Spinal cord (tissue), 10 donors: ENCODE measurements around the gene IQGAP1. TPM values are rescaled to one million over a fixed set of nuclear protein-coding genes. Genes with fewer than 3 reads are reported as not detected.
"Not testable (repeated sequence)": the region's sequence is repeated elsewhere in the genome, so short reads cannot be mapped to it uniquely, and the experiment has no call there.

Experiments
- DNase-seq, 6 donors: peaks; one replicate each; pipeline versions ENCODE4 v3.0.0 to v3.0.0-alpha.2; 2013 to 2015; ENCODE audit warnings: low spot score in 6 of 6, low read depth in 4 of 6
- H3K27ac ChIP-seq: one replicate; pipeline ENCODE4 v1.5.1; 2013; ENCODE audit warnings: low read depth, low read length, control low read depth
- H3K27me3 ChIP-seq: one replicate; pipeline ENCODE4 v1.6.1; 2013; ENCODE audit warnings: low read length; ENCODE audit not compliant: control insufficient read depth, insufficient read depth
- H3K36me3 ChIP-seq: one replicate; pipeline ENCODE4 v1.6.1; 2013; ENCODE audit warnings: low read length; ENCODE audit not compliant: control insufficient read depth, insufficient read depth
- H3K4me1 ChIP-seq: one replicate; pipeline ENCODE4 v1.6.1; 2013; ENCODE audit warnings: low read length; ENCODE audit not compliant: control insufficient read depth, insufficient read depth
- H3K4me3 ChIP-seq: one replicate; pipeline ENCODE4 v1.5.1; 2013; ENCODE audit warnings: low read depth, low read length, control low read depth
- H3K9me3 ChIP-seq: one replicate; pipeline ENCODE4 v1.6.1; 2013; ENCODE audit warnings: low read length; ENCODE audit not compliant: control insufficient read depth, insufficient read depth
- WGBS: methylation state at CpG from one replicate; pipeline ENCODE4 v1.1.5; 2013; ENCODE audit warnings: missing lambda C conversion rate; ENCODE audit not compliant: insufficient coverage; 5-methylcytosine and 5-hydroxymethylcytosine counted together
- polyA plus RNA-seq, 2 donors: library from polyadenylated mRNA; unstranded; fragments of 120-200 nt; gene quantifications; one replicate each; pipeline ENCODE4 v1.2.1, GENCODE V29; 2013; ENCODE audit not compliant: insufficient read length in 2 of 2
- total RNA-seq, 2 donors: library from RNA; depleted of rRNA in 1 of 2; stranded (reverse); fragments of 120-200 nt in 1 of 2; fragments of >200 nt in 1 of 2; gene quantifications; one replicate each; pipeline versions ENCODE4 v1.2.3 to v1.2.4, GENCODE V29; 2013 to 2014
- donor health status: healthy.

IQGAP1 gene
- total and polyA plus RNA-seq, 4 donors: 33.8 to 126 (median 76.6) TPM

DNA sequence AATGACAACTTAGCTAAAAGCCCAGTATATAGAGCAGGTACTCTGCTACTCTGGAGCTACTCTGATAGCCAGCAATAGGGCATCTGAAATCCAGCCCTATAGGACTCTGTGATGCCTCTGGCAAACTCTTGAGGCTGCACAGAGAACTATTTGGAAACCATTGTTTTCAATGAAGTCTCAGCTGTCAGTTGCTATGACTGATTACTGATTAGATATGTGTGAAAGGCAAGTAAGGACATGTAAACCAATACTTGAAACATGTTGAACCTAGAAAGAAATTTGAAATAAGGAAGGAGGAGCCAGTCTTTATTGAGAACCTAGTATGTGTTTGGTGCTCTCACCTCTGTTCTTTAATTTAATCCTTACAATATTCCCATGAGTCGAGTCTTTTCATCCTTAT, 101.5 kb downstream of the IQGAP1 start:
- DNase-seq: no peak
- H3K36me3 ChIP-seq: peaks cover 23% of the 10 kb centered on the region
- no peak overlapping the region for H3K27ac ChIP-seq
- no peak overlapping the region for H3K4me3 ChIP-seq
- H3K9me3 ChIP-seq: no peaks in the 10 kb centered on the region
- no peaks in the 10 kb centered on the region for H3K4me1 ChIP-seq
- WGBS: no CpG with 5 or more reads among the region's 1 CpG
- no peaks in the 10 kb centered on the region for H3K27me3 ChIP-seq

DNA sequence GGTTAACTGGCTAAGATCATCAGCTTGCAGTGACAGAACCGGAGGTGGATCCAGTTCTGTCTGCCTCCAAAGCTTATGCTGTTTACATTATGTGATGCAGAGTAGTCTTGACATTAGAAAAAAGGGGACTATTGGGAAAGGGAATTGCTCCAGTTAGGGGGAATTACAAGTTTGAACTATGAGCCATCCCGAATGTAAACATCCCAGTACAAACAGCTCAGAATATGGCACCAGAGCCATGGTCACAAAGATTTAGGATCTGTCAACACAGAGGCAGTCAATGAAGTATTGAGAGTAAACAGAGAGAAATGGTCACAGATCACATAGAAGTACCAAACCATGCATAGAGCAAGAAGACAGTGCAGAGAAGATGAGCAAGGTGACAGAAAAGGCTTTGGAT, 101.9 kb downstream of the IQGAP1 start:
- WGBS: 100% methylated on average over 1 of the region's 2 CpGs
- no peak overlapping the region for H3K27ac ChIP-seq
- no peaks in the 10 kb centered on the region for H3K4me1 ChIP-seq
- H3K27me3 ChIP-seq: no peaks in the 10 kb centered on the region
- H3K4me3 ChIP-seq: no peak overlapping the region
- no peak for DNase-seq
- H3K36me3 ChIP-seq: peaks cover 22% of the 10 kb centered on the region
- no peaks in the 10 kb centered on the region for H3K9me3 ChIP-seq

DNA sequence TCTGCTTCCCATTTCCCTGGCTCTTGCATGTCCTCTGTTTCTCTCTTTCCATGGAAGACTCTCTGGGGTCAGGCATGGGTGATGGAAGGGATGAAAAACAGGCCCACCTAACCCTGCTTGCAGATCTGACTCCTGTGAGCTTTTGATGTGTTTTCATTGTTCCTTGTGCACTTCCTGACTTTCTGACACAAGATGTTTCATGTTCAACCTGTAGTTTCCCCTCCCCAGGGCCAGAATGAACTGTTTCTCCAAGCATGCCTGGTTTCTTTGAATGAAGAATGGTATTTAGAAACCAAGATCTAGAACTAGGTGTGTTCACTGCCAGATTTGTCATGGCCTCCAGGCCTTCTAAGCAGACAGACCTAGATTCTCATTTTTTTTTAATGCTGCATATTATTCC, 105.6 kb downstream of the IQGAP1 start:
- no peaks in the 10 kb centered on the region for H3K9me3 ChIP-seq
- H3K36me3 ChIP-seq: peaks cover 21% of the 10 kb centered on the region
- H3K27ac ChIP-seq: no peak overlapping the region
- H3K4me1 ChIP-seq: no peaks in the 10 kb centered on the region
- H3K4me3 ChIP-seq: no peak overlapping the region
- no peaks in the 10 kb centered on the region for H3K27me3 ChIP-seq
- DNase-seq: no peak

DNA sequence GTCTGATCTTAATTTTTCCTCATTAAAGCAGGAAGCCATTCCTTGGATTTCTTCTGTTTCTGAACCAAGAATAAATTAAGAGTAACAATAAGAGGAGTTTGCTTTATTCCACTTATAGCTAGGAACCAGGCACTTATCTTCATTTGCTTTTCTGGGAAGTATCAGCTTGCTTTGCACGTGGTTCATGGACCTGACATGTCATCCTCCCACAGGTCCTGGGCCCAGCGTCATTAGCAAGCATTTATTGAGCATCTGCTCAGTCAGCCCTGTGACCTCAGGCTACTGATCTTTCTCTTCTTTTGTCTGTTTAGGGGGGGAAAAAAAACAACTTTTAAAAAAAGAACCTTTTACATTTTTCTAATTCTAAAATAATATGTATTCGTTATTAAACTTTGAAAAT, 107.0 kb downstream of the IQGAP1 start:
- no CpG with 5 or more reads among the region's 3 CpGs for WGBS
- H3K4me1 ChIP-seq: no peaks in the 10 kb centered on the region
- no peak overlapping the region for H3K27ac ChIP-seq
- no peak for DNase-seq
- H3K4me3 ChIP-seq: no peak overlapping the region
- H3K27me3 ChIP-seq: no peaks in the 10 kb centered on the region
- H3K36me3 ChIP-seq: peaks cover 27% of the 10 kb centered on the region
- no peaks in the 10 kb centered on the region for H3K9me3 ChIP-seq

DNA sequence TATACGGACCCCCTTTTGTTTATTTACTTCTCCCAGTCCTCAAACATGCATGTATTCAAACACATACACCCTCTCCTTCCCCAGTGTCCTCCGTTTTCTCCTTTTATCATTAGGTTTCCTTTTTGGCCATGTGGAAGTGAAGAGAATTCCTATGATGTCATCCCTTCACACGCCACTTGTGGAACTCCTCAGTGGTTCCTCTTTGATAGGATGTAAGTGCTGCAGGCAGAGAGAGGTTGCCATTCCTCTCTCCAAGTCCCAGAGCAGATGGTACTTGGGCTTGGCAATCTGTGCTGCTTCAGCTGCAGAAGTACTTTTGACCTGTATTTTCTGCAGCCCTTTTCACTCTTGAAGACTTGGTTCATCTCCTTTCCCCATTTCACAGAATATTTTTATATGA, 108.7 kb downstream of the IQGAP1 start:
- Histone ChIP-seq H3K4me3 (no peak overlapping the region), H3K27me3 (no peaks in the 10 kb centered on the region), H3K9me3 (no peaks in the 10 kb centered on the region), H3K36me3 (peaks cover 23% of the 10 kb centered on the region), H3K27ac (no peak overlapping the region), H3K4me1 (no peaks in the 10 kb centered on the region)
- WGBS: 50% methylated on average over 1 of the region's 3 CpGs
- peak in 1 of 6 donors; percentile 24 for DNase-seq

DNA sequence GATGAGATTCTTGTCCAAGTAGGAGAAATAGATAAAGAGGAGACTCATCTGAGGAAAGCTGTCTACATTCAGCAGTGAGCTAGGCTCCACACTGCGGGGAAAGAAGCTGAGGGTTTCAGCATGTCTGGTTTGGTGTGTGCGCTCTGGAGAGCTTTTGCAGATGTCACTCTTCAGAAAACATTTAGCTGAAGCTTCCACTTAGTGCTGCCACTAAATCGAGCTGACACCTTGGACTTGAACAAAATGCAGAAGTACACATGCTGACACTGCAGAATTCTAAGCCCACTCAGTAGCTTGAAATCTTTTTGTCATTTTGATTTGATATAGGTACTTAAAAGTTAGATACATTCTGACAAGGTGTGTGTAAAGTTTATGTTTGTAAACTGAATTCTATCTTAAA, 109.3 kb downstream of the IQGAP1 start:
- 100% methylated on average over 2 of the region's 3 CpGs for WGBS
- no peak for DNase-seq
- Histone ChIP-seq H3K27ac (no peak overlapping the region), H3K9me3 (no peaks in the 10 kb centered on the region), H3K4me1 (no peaks in the 10 kb centered on the region), H3K27me3 (no peaks in the 10 kb centered on the region), H3K4me3 (no peak overlapping the region), H3K36me3 (peaks cover 19% of the 10 kb centered on the region)

DNA sequence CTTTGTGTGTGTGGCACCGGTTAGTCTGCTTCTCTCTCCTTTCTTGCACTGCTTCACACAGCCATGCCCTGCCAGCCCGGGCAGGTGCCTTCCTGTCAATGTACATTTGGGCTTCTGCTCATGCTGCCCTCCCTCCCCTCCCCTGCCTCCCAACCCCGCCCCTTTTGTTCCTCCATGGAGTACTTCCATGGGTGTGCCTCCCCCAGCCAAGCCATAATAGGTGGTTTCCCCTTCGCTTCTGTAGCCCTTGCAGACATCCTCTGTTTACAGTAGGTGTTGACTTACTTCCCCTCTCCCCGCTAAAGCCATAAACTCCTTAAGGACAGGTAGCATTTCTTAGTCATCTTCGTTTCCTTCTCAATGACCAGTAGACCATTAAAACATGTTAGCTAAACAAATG, 109.9 kb downstream of the IQGAP1 start:
- H3K4me1 ChIP-seq: no peaks in the 10 kb centered on the region
- whole genome bisulfite sequencing: 84% methylated on average over 3 of the region's 6 CpGs
- no peaks in the 10 kb centered on the region for H3K9me3 ChIP-seq
- no peaks in the 10 kb centered on the region for H3K27me3 ChIP-seq
- DNase-seq: no peak
- H3K27ac ChIP-seq: no peak overlapping the region
- H3K4me3 ChIP-seq: no peak overlapping the region
- peaks cover 19% of the 10 kb centered on the region for H3K36me3 ChIP-seq

DNA sequence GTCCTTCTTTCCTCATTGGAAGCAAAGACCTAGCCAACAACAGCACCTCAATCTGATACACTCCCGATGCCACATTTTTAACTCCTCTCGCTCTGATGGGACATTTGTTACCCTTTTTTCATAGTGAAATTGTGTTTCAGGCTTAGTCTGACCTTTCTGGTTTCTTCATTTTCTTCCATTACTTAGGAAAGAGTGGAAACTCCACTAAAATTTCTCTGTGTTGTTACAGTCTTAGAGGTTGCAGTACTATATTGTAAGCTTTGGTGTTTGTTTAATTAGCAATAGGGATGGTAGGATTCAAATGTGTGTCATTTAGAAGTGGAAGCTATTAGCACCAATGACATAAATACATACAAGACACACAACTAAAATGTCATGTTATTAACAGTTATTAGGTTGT, 112.1 kb downstream of the IQGAP1 start:
- DNase-seq: no peak
- Histone ChIP-seq H3K4me3 (no peak overlapping the region), H3K27ac (no peak overlapping the region), H3K36me3 (peaks cover 15% of the 10 kb centered on the region), H3K9me3 (no peaks in the 10 kb centered on the region), H3K4me1 (no peaks in the 10 kb centered on the region), H3K27me3 (no peaks in the 10 kb centered on the region)
- no CpG with 5 or more reads among the region's 2 CpGs for WGBS

DNA sequence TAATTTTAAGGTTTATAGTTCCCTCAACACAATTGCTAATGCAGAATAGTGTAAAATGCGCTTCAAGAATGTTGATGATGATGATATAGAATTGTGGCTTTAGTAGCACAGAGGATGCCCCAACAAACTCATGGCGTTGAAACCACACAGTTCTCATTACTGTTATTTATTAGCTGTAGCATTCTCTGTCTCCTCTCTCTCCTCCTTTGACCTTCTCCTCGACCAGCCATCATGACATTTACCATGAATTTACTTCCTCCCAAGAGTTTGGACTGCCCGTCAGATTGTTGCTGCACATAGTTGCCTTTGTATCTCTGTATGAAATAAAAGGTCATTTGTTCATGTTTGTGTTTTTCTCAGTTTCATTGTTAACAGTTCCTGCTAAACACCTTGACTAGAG, 113.9 kb downstream of the IQGAP1 start:
- H3K4me3 ChIP-seq: no peak overlapping the region
- H3K27ac ChIP-seq: no peak overlapping the region
- H3K4me1 ChIP-seq: no peaks in the 10 kb centered on the region
- H3K36me3 ChIP-seq: peaks cover 11% of the 10 kb centered on the region
- no peak for DNase-seq
- no peaks in the 10 kb centered on the region for H3K27me3 ChIP-seq
- H3K9me3 ChIP-seq: no peaks in the 10 kb centered on the region
- no CpG with 5 or more reads among the region's 4 CpGs for WGBS

DNA sequence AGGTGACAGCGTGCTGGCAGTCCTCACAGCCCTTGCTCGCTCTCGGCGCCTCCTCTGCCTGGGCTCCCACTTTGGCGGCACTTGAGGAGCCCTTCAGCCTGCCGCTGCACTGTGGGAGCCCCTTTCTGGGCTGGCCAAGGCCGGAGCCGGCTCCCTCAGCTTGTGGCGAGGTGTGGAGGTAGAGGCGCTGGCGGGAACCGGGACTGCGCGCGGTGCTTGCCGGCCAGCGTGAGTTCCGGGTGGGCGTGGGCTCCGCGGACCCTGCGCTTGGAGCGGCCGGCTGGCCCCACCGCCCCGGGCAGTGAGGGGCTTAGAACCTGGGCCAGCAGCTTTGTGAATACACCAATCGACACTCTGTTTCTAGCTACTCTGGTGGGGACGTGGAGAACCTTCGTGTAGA, 122.7 kb downstream of the IQGAP1 start:
- not testable (repeated sequence) for H3K4me1 ChIP-seq, H3K9me3 ChIP-seq, H3K27me3 ChIP-seq, DNase-seq, H3K36me3 ChIP-seq, H3K27ac ChIP-seq, H3K4me3 ChIP-seq
- 96% methylated on average over 27 of the region's 29 CpGs for whole genome bisulfite sequencing
